IMR-90 (cell line): Measurements from ENCODE around the gene C1orf167. TPM values are rescaled to one million over a fixed set of nuclear protein-coding genes. Genes with fewer than 3 reads are reported as not detected.

ENCODE experiments used
- ATAC-seq: fragments of 200-7000 bp; cut with Tn5 transposase; 2 replicates; pipeline ENCODE4 v1.9.1; 2020; ENCODE audit warnings: low read depth, mild to moderate bottlenecking, moderate library complexity
- BruUV-seq: library from RNA; stranded (reverse); fragments of 400-500 nt; replicated peaks from 2 replicates; lab custom pipeline; 2021; lab: Mats Ljungman, UMichigan
- CTCF ChIA-PET: fragments of 300-600 bp; formaldehyde crosslinking; extraction: SDS; loops from one replicate; lab custom pipeline; 2021; ENCODE audit warnings: antibody characterized with exemption; lab: Yijun Ruan, JAX
- POLR2A ChIA-PET: fragments of 300-600 bp; sonication (Branson Sonifier 250); formaldehyde crosslinking; loops from one replicate; lab custom pipeline; 2022; ENCODE audit warnings: antibody characterized with exemption; ENCODE audit not compliant: unreplicated experiment; lab: Charles Lee
- DNase-seq: peaks from one replicate; pipeline ENCODE4 v3.0.0; 2013
- H2AFZ ChIP-seq: replicated peaks from 2 replicates; pipeline ENCODE3; 2013; ENCODE audit warnings: low read length, mild to moderate bottlenecking; ENCODE audit not compliant: poor library complexity
- H2AK5ac ChIP-seq: 2 replicates; pipeline ENCODE4 v1.6.1; 2013; ENCODE audit warnings: low read depth, low read length, inconsistent platforms
- H2AK9ac ChIP-seq: replicated peaks from 2 replicates; pipeline ENCODE3; 2013; ENCODE audit warnings: mild to moderate bottlenecking, low read depth, low read length, moderate library complexity; ENCODE audit not compliant: poor library complexity
- H2BK120ac ChIP-seq: 2 replicates; pipeline ENCODE4 v1.6.1; 2013; ENCODE audit warnings: low read depth, low read length, inconsistent platforms
- H2BK15ac ChIP-seq: 3 replicates; pipeline ENCODE4 v1.6.1; 2013; ENCODE audit warnings: low read depth, low read length, inconsistent platforms
- H2BK20ac ChIP-seq: 2 replicates; pipeline ENCODE4 v1.6.1; 2013; ENCODE audit warnings: low read depth, mild to moderate bottlenecking, inconsistent platforms, low read length, moderate library complexity
- H2BK5ac ChIP-seq: 2 replicates; pipeline ENCODE4 v1.6.1; 2013; ENCODE audit warnings: mild to moderate bottlenecking, low read depth, low read length, inconsistent platforms; ENCODE audit not compliant: poor library complexity, severe bottlenecking
- H3K14ac ChIP-seq: replicated peaks from 2 replicates; pipeline ENCODE4 v1.6.1; 2013; ENCODE audit warnings: low read depth, low read length, inconsistent platforms
- H3K18ac ChIP-seq: 2 replicates; pipeline ENCODE4 v1.6.1; 2013; ENCODE audit warnings: low read depth, low read length, control low read depth
- H3K23ac ChIP-seq: 2 replicates; pipeline ENCODE4 v1.6.1; 2013; ENCODE audit warnings: low read depth, low read length, inconsistent platforms
- H3K27ac ChIP-seq: 2 replicates; pipeline ENCODE4 v1.5.1; 2013; ENCODE audit warnings: mild to moderate bottlenecking, control low read depth, low read length; ENCODE audit not compliant: insufficient read depth
- H3K27me3 ChIP-seq: 2 replicates; pipeline ENCODE4 v1.6.1; 2013; ENCODE audit warnings: low read length; ENCODE audit not compliant: control insufficient read depth, insufficient read depth
- H3K36me3 ChIP-seq: 2 replicates; pipeline ENCODE4 v1.6.1; 2013; ENCODE audit warnings: low read length, mixed read lengths; ENCODE audit not compliant: control insufficient read depth, insufficient read depth
- H3K4ac ChIP-seq: 2 replicates; pipeline ENCODE4 v1.6.1; 2013; ENCODE audit warnings: low read depth, low read length, inconsistent platforms
- H3K4me1 ChIP-seq: 2 replicates; pipeline ENCODE4 v1.6.1; 2013; ENCODE audit warnings: low read length, mixed read lengths; ENCODE audit not compliant: control insufficient read depth, insufficient read depth
- H3K4me2 ChIP-seq: 2 replicates; pipeline ENCODE4 v1.6.1; 2013; ENCODE audit warnings: low read depth, mild to moderate bottlenecking, control low read depth, low read length, moderate library complexity
- H3K4me3 ChIP-seq: 2 replicates; pipeline ENCODE4 v1.5.1; 2013; ENCODE audit warnings: low read depth, mild to moderate bottlenecking, control low read depth, low read length, moderate library complexity; ENCODE audit not compliant: insufficient read depth
- H3K56ac ChIP-seq: 2 replicates; pipeline ENCODE4 v1.6.1; 2013; ENCODE audit warnings: low read length, inconsistent platforms; ENCODE audit not compliant: insufficient read depth; ENCODE audit errors: extremely low read depth
- H3K79me1 ChIP-seq, 2 experiments: 2 replicates each; pipeline ENCODE4 v1.6.1; 2013; ENCODE audit warnings: low read length in 2 of 2, inconsistent platforms in 1 of 2, low read depth in 1 of 2
- H3K9ac ChIP-seq: 2 replicates; pipeline ENCODE4 v1.6.1; 2013; ENCODE audit warnings: low read depth, low read length, control low read depth
- H3K9me1 ChIP-seq: 2 replicates; pipeline ENCODE4 v1.6.1; 2013; ENCODE audit warnings: low read length, inconsistent platforms; ENCODE audit not compliant: insufficient read depth
- H3K9me3 ChIP-seq: 2 replicates; pipeline ENCODE4 v1.6.1; 2013; ENCODE audit warnings: low read length; ENCODE audit not compliant: control insufficient read depth, insufficient read depth
- H4K20me1 ChIP-seq: 2 replicates; pipeline ENCODE4 v1.6.1; 2013; ENCODE audit warnings: low read length, inconsistent platforms; ENCODE audit not compliant: insufficient read depth
- H4K5ac ChIP-seq: 2 replicates; pipeline ENCODE4 v1.6.1; 2013; ENCODE audit warnings: mild to moderate bottlenecking, low read depth, low read length, control low read depth
- H4K8ac ChIP-seq, 2 experiments: 2 replicates each; pipeline ENCODE4 v1.6.1; 2013; ENCODE audit warnings: low read depth in 2 of 2, low read length in 2 of 2, control low read depth in 1 of 2, inconsistent platforms in 1 of 2
- H4K91ac ChIP-seq: 2 replicates; pipeline ENCODE4 v1.6.1; 2013; ENCODE audit warnings: low read depth, low read length, inconsistent platforms; ENCODE audit not compliant: insufficient read depth
- BHLHE40 ChIP-seq: fragments of 150-350 bp; IDR thresholded peaks from 2 replicates; pipeline ENCODE4 v1.6.1; 2016; ENCODE audit warnings: mild to moderate bottlenecking, low read depth, low read length
- CEBPB ChIP-seq: IDR thresholded peaks from 2 replicates; pipeline ENCODE4 v1.6.1; 2012; ENCODE audit warnings: low read depth, low read length, improper control_type of control experiment
- CHD1 ChIP-seq: IDR thresholded peaks from 2 replicates; pipeline ENCODE4 v1.6.1; 2012; ENCODE audit warnings: low read depth, low read length, improper control_type of control experiment
- FOS ChIP-seq: fragments of 150-350 bp; IDR thresholded peaks from 2 replicates; pipeline ENCODE4 v1.6.1; 2016; ENCODE audit warnings: low read depth, low read length
- MAFK ChIP-seq: IDR thresholded peaks from 2 replicates; pipeline ENCODE4 v1.6.1; 2012; ENCODE audit warnings: low read depth, low read length, improper control_type of control experiment
- MAZ ChIP-seq: IDR thresholded peaks from 2 replicates; pipeline ENCODE4 v1.6.1; 2012; ENCODE audit warnings: low read depth, mild to moderate bottlenecking, low read length, improper control_type of control experiment, moderate library complexity, borderline replicate concordance
- POLR2A ChIP-seq: IDR thresholded peaks from 2 replicates; pipeline ENCODE4 v1.6.1; 2012; ENCODE audit warnings: mild to moderate bottlenecking, low read depth, low read length
- SMC3 ChIP-seq: fragments of 150-350 bp; IDR thresholded peaks from 2 replicates; pipeline ENCODE4 v1.6.1; 2016; ENCODE audit warnings: low read depth, mild to moderate bottlenecking, antibody characterized with exemption, low read length, moderate library complexity
- USF2 ChIP-seq: fragments of 150-350 bp; IDR thresholded peaks from 2 replicates; pipeline ENCODE4 v1.6.1; 2017; ENCODE audit warnings: mild to moderate bottlenecking, antibody characterized with exemption, low read length, low read depth
- WGBS, 2 experiments: methylation state at CpG; one replicate each; pipeline versions ENCODE4 v1.1.5 to v1.1.7; 2013; ENCODE audit warnings: missing lambda C conversion rate in 2 of 2; ENCODE audit not compliant: insufficient read length in 1 of 2; ENCODE audit errors: extremely low coverage in 2 of 2; 5-methylcytosine and 5-hydroxymethylcytosine counted together
- dilution Hi-C: fragments of 300-500 bp; cut with HindIII; formaldehyde crosslinking; loops from one replicate; pipeline ENCODE4 v1.14.3; 2018; ENCODE audit warnings: low sequenced_read_pairs; ENCODE audit not compliant: unreplicated experiment
- in situ Hi-C: fragments of 300-500 bp; cut with MboI; formaldehyde crosslinking; loops from 3 replicates; pipeline ENCODE4 v1.14.3; 2019; ENCODE audit warnings: low sequenced_read_pairs, inconsistent platforms, mixed read lengths
- intact Hi-C: fragments of 100-400 bp; cut with micrococcal nuclease; formaldehyde crosslinking; loops from 2 replicates; pipeline ENCODE4 v1.10.0; 2022
- polyA plus RNA-seq, 3 experiments: library from polyadenylated mRNA; depleted of rRNA; stranded (reverse); fragments of >200 nt; gene quantifications; 2 replicates each; pipeline ENCODE4 v1.2.3, GENCODE V29; 2012; ENCODE audit warnings: low replicate concordance in 1 of 3
- total RNA-seq: library from RNA; depleted of rRNA; stranded (reverse); fragments of >200 nt; gene quantifications from 2 replicates; pipeline ENCODE4 v1.2.3, GENCODE V29; 2012

The C1orf167 gene
- total and polyA plus RNA-seq, 2 of the 4 experiments (the other 2 are of a cell fraction): under 0.01 to 0.15 TPM

- Histone ChIP-seq H3K56ac (no peak overlapping the region), H3K4ac (no peak overlapping the region), H3K9me1 (peaks cover 6% of the 10 kb centered on the region; the same call in 1 of the 2 replicates), H4K91ac (no peak overlapping the region), H4K5ac (no peak overlapping the region), H3K79me1 (peaks cover 1 to 34% of the 10 kb centered on the region in 2 experiments; a peak in 3 of 4 replicates), H2BK20ac (no peak overlapping the region), H2BK5ac (no peak overlapping the region), H3K14ac (no peak overlapping the region), H3K27me3 (no peaks in the 10 kb centered on the region), H4K20me1 (no peaks in the 10 kb centered on the region), H2AK9ac (no peak overlapping the region), H4K8ac (no peak overlapping the region), H2BK15ac (no peak overlapping the region), H3K27ac (no peak overlapping the region), H3K4me2 (no peak overlapping the region), H3K18ac (no peak overlapping the region), H2AFZ (no peak overlapping the region), H3K36me3 (peaks cover 33% of the 10 kb centered on the region), H3K9ac (no peak overlapping the region), H3K23ac (no peak overlapping the region), H3K4me3 (no peak overlapping the region), H3K9me3 (no peaks in the 10 kb centered on the region), H2AK5ac (no peak overlapping the region), H2BK120ac (no peak overlapping the region), H3K4me1 (peaks cover 15% of the 10 kb centered on the region)
- WGBS, 2 experiments: no CpG with 5 or more reads among the region's 9 CpGs
- in situ Hi-C loops: no loop called here
- intact Hi-C loops: loop anchor here (5.0 kb wide), 1 partner anchor 118 kb away; the partner anchor contains the start of gene MAD2L2
- no peak for TF ChIP-seq CEBPB
- TF ChIP-seq POLR2A: no peak
- no peak for TF ChIP-seq BHLHE40
- no peak for TF ChIP-seq CHD1
- no peak for TF ChIP-seq USF2
- no peak for TF ChIP-seq FOS
- TF ChIP-seq MAZ: no peak
- TF ChIP-seq MAFK: no peak
- TF ChIP-seq SMC3: no peak
- no peak for DNase-seq
- ChIA-PET CTCF (no interaction called here), POLR2A (no interaction called here)
- no peak for ATAC-seq
- no TSS peak for BruUV-seq
- dilution Hi-C loops: no loop called here
Observed at GRCh38 chr1:11799896-11800295, 37.9 kb downstream of the C1orf167 start.
